Panc1 (cell line): ENCODE measurements around the gene ATP6V1D. TPM values are rescaled to one million over a fixed set of nuclear protein-coding genes. Genes with fewer than 3 reads are reported as not detected.
"Not testable (repeated sequence)": the region's sequence is repeated elsewhere in the genome, so short reads cannot be mapped to it uniquely, and the experiment has no call there.

ENCODE experiments used
- ATAC-seq: fragments of 200-7000 bp; cut with Tn5 transposase; 2 replicates; pipeline ENCODE4 v1.9.1; 2020; ENCODE audit warnings: mild to moderate bottlenecking, moderate library complexity
- Bru-seq: library from RNA; stranded (reverse); fragments of 400-500 nt; gene quantifications from one replicate; lab custom pipeline; 2021; lab: Mats Ljungman, UMichigan
- BruChase-seq, 2 experiments: library from RNA; stranded (reverse); fragments of 400-500 nt; gene quantifications; one replicate each; lab custom pipeline; 2021; lab: Mats Ljungman, UMichigan
- BruUV-seq: library from RNA; stranded (reverse); fragments of 400-500 nt; replicated peaks from 2 replicates; lab custom pipeline; 2021; lab: Mats Ljungman, UMichigan
- CTCF ChIA-PET: fragments of 300-600 bp; sonication (Branson Sonifier 250); formaldehyde crosslinking; loops from one replicate; lab custom pipeline; 2022; ENCODE audit warnings: antibody characterized with exemption; lab: Charles Lee
- POLR2A ChIA-PET: fragments of 300-600 bp; sonication (Branson Sonifier 250); formaldehyde crosslinking; loops from one replicate; lab custom pipeline; 2022; ENCODE audit warnings: antibody characterized with exemption; lab: Charles Lee
- DNase-seq: peaks from one replicate; pipeline ENCODE4 v3.0.0-alpha.2; 2010; ENCODE audit warnings: low read depth, low spot score
- H3K27ac ChIP-seq: 2 replicates; pipeline ENCODE4 v1.5.1; 2011; ENCODE audit warnings: mild to moderate bottlenecking, low read length, inconsistent platforms
- H3K27me3 ChIP-seq: fragments of 200-500 bp; sonication (Bioruptor generic); 2 replicates; pipeline ENCODE4 v1.6.0; 2014; ENCODE audit warnings: low read length, inconsistent platforms; ENCODE audit not compliant: control insufficient read depth, insufficient read depth
- H3K36me3 ChIP-seq: fragments of 200-500 bp; sonication (Bioruptor generic); 2 replicates; pipeline ENCODE4 v1.5.1; 2014; ENCODE audit warnings: inconsistent platforms, mild to moderate bottlenecking, low read length, moderate library complexity; ENCODE audit not compliant: control insufficient read depth, insufficient read depth
- H3K4me1 ChIP-seq: 2 replicates; pipeline ENCODE4 v1.5.1; 2011; ENCODE audit warnings: inconsistent platforms, mild to moderate bottlenecking, low read length, moderate library complexity; ENCODE audit not compliant: control insufficient read depth, insufficient read depth
- H3K4me3 ChIP-seq, 2 experiments: 2 replicates each; pipeline ENCODE4 v1.5.1; 2011 to 2012; ENCODE audit warnings: low read depth in 2 of 2, low read length in 2 of 2, mild to moderate bottlenecking in 2 of 2, inconsistent platforms in 1 of 2, moderate library complexity in 1 of 2
- H3K9me3 ChIP-seq: fragments of 200-500 bp; sonication (Bioruptor generic); 2 replicates; pipeline ENCODE4 v1.5.1; 2014; ENCODE audit warnings: low read depth, mild to moderate bottlenecking, inconsistent platforms, low read length, moderate library complexity; ENCODE audit not compliant: control insufficient read depth, insufficient read depth
- CTCF ChIP-seq: fragments of 450-650 bp; IDR thresholded peaks from 2 replicates; pipeline ENCODE4 v1.5.1; 2017; ENCODE audit warnings: mild to moderate bottlenecking
- POLR2AphosphoS5 ChIP-seq: IDR thresholded peaks from 2 replicates; pipeline ENCODE4 v1.6.1; 2012; ENCODE audit warnings: mild to moderate bottlenecking, low read depth, low read length, moderate library complexity
- SIN3A ChIP-seq: IDR thresholded peaks from 2 replicates; pipeline ENCODE4 v1.6.1; 2012; ENCODE audit warnings: low read depth, mild to moderate bottlenecking, low read length, moderate library complexity, borderline replicate concordance; ENCODE audit not compliant: insufficient read depth
- TCF7L2 ChIP-seq: IDR thresholded peaks from 2 replicates; pipeline ENCODE4 v1.6.1; 2011; ENCODE audit warnings: mild to moderate bottlenecking, low read depth, low read length, inconsistent platforms
- in situ Hi-C: cut with HindIII; loops from 2 replicates; pipeline ENCODE4 v1.10.0; 2016; ENCODE audit warnings: low sequenced_read_pairs, low pct_unique_long_range_greater_than_20kb
- intact Hi-C: fragments of 100-400 bp; cut with micrococcal nuclease; formaldehyde crosslinking; loops from one replicate; pipeline ENCODE4 v1.10.0; 2022; ENCODE audit not compliant: unreplicated experiment
- long read RNA-seq: library from polyadenylated mRNA; unstranded; transcript quantifications from one replicate; pipeline ENCODE4 v2.0.0, GENCODE V29; 2021; ENCODE audit not compliant: unreplicated experiment
- polyA plus RNA-seq: library from polyadenylated mRNA; unstranded; fragments of >200 nt; gene quantifications from one replicate; pipeline ENCODE4 v1.2.1, GENCODE V29; 2012; ENCODE audit warnings: missing spikeins; ENCODE audit not compliant: insufficient read length
- total RNA-seq: library from RNA; stranded (reverse); gene quantifications from one replicate; pipeline ENCODE4 v1.2.1, GENCODE V29; 2021; ENCODE audit not compliant: unreplicated experiment
- TF ChIP-seq, protein P1 (sequence below), 2 experiments: IDR thresholded peaks; 2 replicates each; pipeline ENCODE4 v1.6.1; 2011 to 2012; ENCODE audit warnings: low read depth in 2 of 2, control low read depth in 1 of 2, low read length in 1 of 2, mild to moderate bottlenecking in 1 of 2, moderate library complexity in 1 of 2; ENCODE audit not compliant: insufficient read depth in 1 of 2

ATP6V1D gene
- total RNA-seq (68.6 TPM), Bru-seq, nascent RNA (percentile 80 among the genes with signal in this experiment), BruChase-seq, experiment 1, labeled RNA remaining after a 2-hour chase (percentile 73 among the genes with signal in this experiment), BruChase-seq, experiment 2, labeled RNA remaining after a 6-hour chase (percentile 85 among the genes with signal in this experiment)
- polyA plus RNA-seq: 68.0 TPM
- long read RNA-seq, transcript ATP6V1D-201 (9 exons, 1,845 nt): major isoform, 65 of 79 reads
- long read RNA-seq, partial matches to known transcripts: 6 of 79 reads
- long read RNA-seq, other reads (novel, unspliced or antisense): 7 of 79 reads

- BruUV-seq: no TSS peak
- ChIA-PET CTCF (interaction anchor here (0.9 kb wide), 1 partner anchor 154 kb away, joined by 5 read pairs; no protein-coding TSS in a partner anchor), POLR2A (interaction anchor here (0.6 kb wide), 1 partner anchor 26 kb away, joined by 7 read pairs; no protein-coding TSS in a partner anchor)
- ATAC-seq: peak; percentile 95
- DNase-seq: peak; percentile 94
- peaks cover 31% of the 10 kb centered on the region for H3K4me1 ChIP-seq
- intact Hi-C loops (no loop called here), in situ Hi-C loops (no loop called here)
- H3K9me3 ChIP-seq: no peaks in the 10 kb centered on the region
- TF ChIP-seq, protein P1, sequence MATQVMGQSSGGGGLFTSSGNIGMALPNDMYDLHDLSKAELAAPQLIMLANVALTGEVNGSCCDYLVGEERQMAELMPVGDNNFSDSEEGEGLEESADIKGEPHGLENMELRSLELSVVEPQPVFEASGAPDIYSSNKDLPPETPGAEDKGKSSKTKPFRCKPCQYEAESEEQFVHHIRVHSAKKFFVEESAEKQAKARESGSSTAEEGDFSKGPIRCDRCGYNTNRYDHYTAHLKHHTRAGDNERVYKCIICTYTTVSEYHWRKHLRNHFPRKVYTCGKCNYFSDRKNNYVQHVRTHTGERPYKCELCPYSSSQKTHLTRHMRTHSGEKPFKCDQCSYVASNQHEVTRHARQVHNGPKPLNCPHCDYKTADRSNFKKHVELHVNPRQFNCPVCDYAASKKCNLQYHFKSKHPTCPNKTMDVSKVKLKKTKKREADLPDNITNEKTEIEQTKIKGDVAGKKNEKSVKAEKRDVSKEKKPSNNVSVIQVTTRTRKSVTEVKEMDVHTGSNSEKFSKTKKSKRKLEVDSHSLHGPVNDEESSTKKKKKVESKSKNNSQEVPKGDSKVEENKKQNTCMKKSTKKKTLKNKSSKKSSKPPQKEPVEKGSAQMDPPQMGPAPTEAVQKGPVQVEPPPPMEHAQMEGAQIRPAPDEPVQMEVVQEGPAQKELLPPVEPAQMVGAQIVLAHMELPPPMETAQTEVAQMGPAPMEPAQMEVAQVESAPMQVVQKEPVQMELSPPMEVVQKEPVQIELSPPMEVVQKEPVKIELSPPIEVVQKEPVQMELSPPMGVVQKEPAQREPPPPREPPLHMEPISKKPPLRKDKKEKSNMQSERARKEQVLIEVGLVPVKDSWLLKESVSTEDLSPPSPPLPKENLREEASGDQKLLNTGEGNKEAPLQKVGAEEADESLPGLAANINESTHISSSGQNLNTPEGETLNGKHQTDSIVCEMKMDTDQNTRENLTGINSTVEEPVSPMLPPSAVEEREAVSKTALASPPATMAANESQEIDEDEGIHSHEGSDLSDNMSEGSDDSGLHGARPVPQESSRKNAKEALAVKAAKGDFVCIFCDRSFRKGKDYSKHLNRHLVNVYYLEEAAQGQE (IDR thresholded peaks at IDR 0.05; ENCODE audit: insufficient read depth in 1 of 2, low read depth in 2 of 2, low read length in 1 of 2): 0 out of 4 replicates have a peak, but pooled peaks of 1 of the 2 experiments have one; percentile 11
- peak; percentile 90 for TF ChIP-seq CTCF
- TF ChIP-seq SIN3A: peak; percentile 99; the same call in 1 of the 2 replicates
- peak; percentile 70 for TF ChIP-seq POLR2AphosphoS5
- TF ChIP-seq TCF7L2: no peak
- H3K36me3 ChIP-seq: peaks cover 21% of the 10 kb centered on the region
- H3K27ac ChIP-seq: peak within 1 kb of the TSS; percentile 99
- peak within 1 kb of the TSS; percentile 72 to 89 for H3K4me3 ChIP-seq
- no peaks in the 10 kb centered on the region for H3K27me3 ChIP-seq
Measured at GRCh38 chr14:67359775-67360469, at the start of gene ATP6V1D, which contains the start of gene EIF2S1. TSS of gene ATP6V1D (minus strand) at chr14:67359804. CDS start at chr14:67359698, 106 bp downstream. TSS of gene EIF2S1 (plus strand) at chr14:67360328. CDS start at chr14:67364768, 4,440 bp downstream.

GRCh38 chr14:67408122-67408801, 48.7 kb upstream of the ATP6V1D start:
- H3K27ac ChIP-seq, intact Hi-C loops, H3K4me3 ChIP-seq, H3K9me3 ChIP-seq, in situ Hi-C loops, H3K4me1 ChIP-seq, DNase-seq, H3K27me3 ChIP-seq, ATAC-seq, POLR2A ChIA-PET, CTCF ChIA-PET, BruUV-seq, H3K36me3 ChIP-seq: not testable (repeated sequence)
